Measurements from ENCODE around the gene ZNF536. TPM values are rescaled to one million over a fixed set of nuclear protein-coding genes. Genes with fewer than 3 reads are reported as not detected.

The ZNF536 gene
- total and polyA plus RNA-seq, 2 of the 13 experiments (the other 11 are each of a cell fraction or from before 2014, with no cell fraction given): not detected

- TF ChIP-seq NR0B2 (CRISPR knock-in tag; IDR thresholded peaks at IDR 0.05) (no peak), ZNF501 (CRISPR knock-in tag; IDR thresholded peaks at IDR 0.05) (no peak), CSRNP2 (CRISPR knock-in tag; conservative IDR thresholded peaks at IDR 0.05; ENCODE audit: low read depth) (no peak), ZNF569 (CRISPR knock-in tag; IDR thresholded peaks at IDR 0.05; ENCODE audit: borderline replicate concordance) (no peak), ELK4 (CRISPR knock-in tag; IDR thresholded peaks at IDR 0.05; ENCODE audit: borderline replicate concordance) (no peak), TFDP2 (CRISPR knock-in tag; IDR thresholded peaks at IDR 0.05) (no peak), ZBTB34 (CRISPR knock-in tag; IDR thresholded peaks at IDR 0.05) (no peak), ZNF746 (CRISPR knock-in tag; IDR thresholded peaks at IDR 0.05) (no peak), SRF (IDR thresholded peaks at IDR 0.05; ENCODE audit: low read depth, low read length) (no peak), HOXD1 (CRISPR knock-in tag; IDR thresholded peaks at IDR 0.05) (no peak), MYC (CRISPR knock-in tag; IDR thresholded peaks at IDR 0.05; ENCODE audit: borderline replicate concordance) (no peak)
These were observed 46.4 kb upstream of the ZNF536 start (continued) for GRCh38 chr19:30325676-30326392.
